Stimulated activated CD4-positive, alpha-beta T cell treated with anti-CD3 and anti-CD28 coated beads, Interleukin-15, amount 100 ng/mL, for 1 hour (primary cell): Measurements from ENCODE around the gene SH3RF1.

Source experiments
- DNase-seq, 2 donors: peaks; one replicate each; pipeline ENCODE4 v3.0.0-alpha.2; 2020; ENCODE audit warnings: low read depth in 1 of 2, low spot score in 1 of 2

The SH3RF1 gene

GRCh38 chr4:169167957-169168858 lies 102.5 kb downstream of the SH3RF1 start:
- DNase-seq, result no peak

- DNase-seq, result no peak
Observed at GRCh38 chr4:169164669-169165415, 105.9 kb downstream of the SH3RF1 start.

- DNase-seq, result no peak
Observed at GRCh38 chr4:169163947-169164668, 106.6 kb downstream of the SH3RF1 start.

GRCh38 chr4:169163495-169163894 lies 107.3 kb downstream of the SH3RF1 start:
- DNase-seq, result no peak

GRCh38 chr4:169160825-169161224 lies 109.9 kb downstream of the SH3RF1 start:
- DNase-seq, result no peak

GRCh38 chr4:169159624-169160171 lies 111.1 kb downstream of the SH3RF1 start:
- DNase-seq, result no peak

GRCh38 chr4:169158861-169159260 lies 111.9 kb downstream of the SH3RF1 start:
- no peak for DNase-seq

- DNase-seq, result no peak
Observed at GRCh38 chr4:169158046-169158445, 112.7 kb downstream of the SH3RF1 start.

GRCh38 chr4:169156392-169156791 lies 114.4 kb downstream of the SH3RF1 start:
- no peak for DNase-seq

- DNase-seq, result no peak
Observed at GRCh38 chr4:169154121-169154520, 116.6 kb downstream of the SH3RF1 start.

GRCh38 chr4:169153481-169154087 lies 117.2 kb downstream of the SH3RF1 start:
- no peak for DNase-seq

- DNase-seq, result no peak
Observed at GRCh38 chr4:169152899-169153298, 117.9 kb downstream of the SH3RF1 start.

GRCh38 chr4:169152098-169152497 lies 118.7 kb downstream of the SH3RF1 start:
- DNase-seq, result no peak

GRCh38 chr4:169151671-169152070 lies 119.1 kb downstream of the SH3RF1 start:
- no peak for DNase-seq

- DNase-seq, result no peak
Observed at GRCh38 chr4:169150806-169151205, 120.0 kb downstream of the SH3RF1 start.

GRCh38 chr4:169148885-169149284 lies 121.9 kb downstream of the SH3RF1 start:
- DNase-seq, result no peak

- DNase-seq, result no peak
Observed at GRCh38 chr4:169147191-169147590, 123.6 kb downstream of the SH3RF1 start.

GRCh38 chr4:169144061-169144600 lies 126.6 kb downstream of the SH3RF1 start:
- DNase-seq, result no peak

- no peak for DNase-seq
Observed at GRCh38 chr4:169143335-169143734, 127.4 kb downstream of the SH3RF1 start.

GRCh38 chr4:169142906-169143305 lies 127.8 kb downstream of the SH3RF1 start:
- DNase-seq, result no peak

- no peak for DNase-seq
Observed at GRCh38 chr4:169142391-169142790, 128.4 kb downstream of the SH3RF1 start.
